Neural progenitor cell (in vitro differentiated cells): ENCODE results near the gene BMP3.

ENCODE experiments used
- CTCF ChIP-seq: fragments of 200-600 bp; sonication (generic); IDR thresholded peaks from 2 replicates; pipeline ENCODE4 v1.5.1; 2017; ENCODE audit warnings: antibody characterized with exemption, mild to moderate bottlenecking
- EZH2 ChIP-seq: fragments of 200-600 bp; sonication (generic); IDR thresholded peaks from 2 replicates; pipeline ENCODE4 v1.6.1; 2017; ENCODE audit warnings: antibody characterized with exemption, mild to moderate bottlenecking, moderate library complexity
- EZH2phosphoT487 ChIP-seq: fragments of 200-600 bp; sonication (generic); IDR thresholded peaks from 2 replicates; pipeline ENCODE4 v1.6.1; 2017; ENCODE audit warnings: antibody characterized with exemption

- TF ChIP-seq CTCF (no peak), EZH2phosphoT487 (no peak), EZH2 (no peak)
These were observed 30.8 kb downstream of the BMP3 start for GRCh38 chr4:81061344-81061730.
